Measurements from ENCODE around the gene COL7A1.

The COL7A1 gene

DNA sequence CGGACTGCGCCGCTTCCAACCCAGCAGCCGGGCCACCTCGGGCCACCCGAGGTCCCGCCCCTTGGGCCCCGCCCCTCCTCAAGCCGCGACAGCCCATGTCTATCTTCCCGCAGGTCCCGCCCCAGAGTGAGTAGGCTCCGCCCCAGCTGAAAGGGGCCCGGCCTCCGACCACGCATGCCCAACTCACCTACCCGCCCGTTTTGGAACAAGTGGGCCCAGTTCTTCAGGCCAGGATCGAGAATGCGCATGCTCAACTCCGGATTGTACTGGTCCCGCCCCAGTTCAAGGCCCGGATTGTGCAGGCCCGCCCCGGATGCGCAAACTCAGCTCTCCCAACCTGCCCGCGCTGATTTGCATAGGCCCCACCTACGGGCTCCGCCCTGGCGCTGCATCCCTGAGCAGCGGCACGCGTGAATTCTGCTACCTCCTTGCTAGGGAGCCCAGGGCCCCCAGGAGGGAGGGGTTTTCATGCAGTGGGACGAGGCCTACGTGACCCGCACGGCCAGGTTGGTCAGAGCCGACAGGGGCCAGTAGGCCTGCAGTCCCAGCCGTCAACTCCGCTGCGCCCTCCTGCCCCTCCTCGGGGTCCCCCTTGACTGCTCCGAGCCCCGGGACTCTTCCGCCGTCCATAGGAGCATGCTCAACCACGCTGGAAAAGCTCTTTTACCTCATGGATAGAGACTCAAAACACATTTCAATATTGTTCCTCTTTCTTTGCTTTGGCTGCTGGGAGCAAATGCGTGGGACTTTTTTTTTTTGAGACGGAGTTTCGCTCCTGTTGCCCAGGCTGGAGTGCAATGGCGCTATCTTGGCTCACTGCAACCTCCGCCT lies 38.1 kb downstream of the COL7A1 start, which contains the start of gene PFKFB4:
Gene PFKFB4, minus strand, starts transcription at position 8 of the 831 bp plus-strand sequence. CDS start 26 bp downstream, outside the sequence.
- H3K4me3 ChIP-seq (ENCODE audit: low read length), result peak within 1 kb of the TSS; percentile 80
- DNase-seq (ENCODE audit: low read depth), result peak; percentile 97
- TF ChIP-seq, protein P1, sequence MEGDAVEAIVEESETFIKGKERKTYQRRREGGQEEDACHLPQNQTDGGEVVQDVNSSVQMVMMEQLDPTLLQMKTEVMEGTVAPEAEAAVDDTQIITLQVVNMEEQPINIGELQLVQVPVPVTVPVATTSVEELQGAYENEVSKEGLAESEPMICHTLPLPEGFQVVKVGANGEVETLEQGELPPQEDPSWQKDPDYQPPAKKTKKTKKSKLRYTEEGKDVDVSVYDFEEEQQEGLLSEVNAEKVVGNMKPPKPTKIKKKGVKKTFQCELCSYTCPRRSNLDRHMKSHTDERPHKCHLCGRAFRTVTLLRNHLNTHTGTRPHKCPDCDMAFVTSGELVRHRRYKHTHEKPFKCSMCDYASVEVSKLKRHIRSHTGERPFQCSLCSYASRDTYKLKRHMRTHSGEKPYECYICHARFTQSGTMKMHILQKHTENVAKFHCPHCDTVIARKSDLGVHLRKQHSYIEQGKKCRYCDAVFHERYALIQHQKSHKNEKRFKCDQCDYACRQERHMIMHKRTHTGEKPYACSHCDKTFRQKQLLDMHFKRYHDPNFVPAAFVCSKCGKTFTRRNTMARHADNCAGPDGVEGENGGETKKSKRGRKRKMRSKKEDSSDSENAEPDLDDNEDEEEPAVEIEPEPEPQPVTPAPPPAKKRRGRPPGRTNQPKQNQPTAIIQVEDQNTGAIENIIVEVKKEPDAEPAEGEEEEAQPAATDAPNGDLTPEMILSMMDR (conservative IDR thresholded peaks at IDR 0.05; ENCODE audit: low read depth, low read length), result no peak

DNA sequence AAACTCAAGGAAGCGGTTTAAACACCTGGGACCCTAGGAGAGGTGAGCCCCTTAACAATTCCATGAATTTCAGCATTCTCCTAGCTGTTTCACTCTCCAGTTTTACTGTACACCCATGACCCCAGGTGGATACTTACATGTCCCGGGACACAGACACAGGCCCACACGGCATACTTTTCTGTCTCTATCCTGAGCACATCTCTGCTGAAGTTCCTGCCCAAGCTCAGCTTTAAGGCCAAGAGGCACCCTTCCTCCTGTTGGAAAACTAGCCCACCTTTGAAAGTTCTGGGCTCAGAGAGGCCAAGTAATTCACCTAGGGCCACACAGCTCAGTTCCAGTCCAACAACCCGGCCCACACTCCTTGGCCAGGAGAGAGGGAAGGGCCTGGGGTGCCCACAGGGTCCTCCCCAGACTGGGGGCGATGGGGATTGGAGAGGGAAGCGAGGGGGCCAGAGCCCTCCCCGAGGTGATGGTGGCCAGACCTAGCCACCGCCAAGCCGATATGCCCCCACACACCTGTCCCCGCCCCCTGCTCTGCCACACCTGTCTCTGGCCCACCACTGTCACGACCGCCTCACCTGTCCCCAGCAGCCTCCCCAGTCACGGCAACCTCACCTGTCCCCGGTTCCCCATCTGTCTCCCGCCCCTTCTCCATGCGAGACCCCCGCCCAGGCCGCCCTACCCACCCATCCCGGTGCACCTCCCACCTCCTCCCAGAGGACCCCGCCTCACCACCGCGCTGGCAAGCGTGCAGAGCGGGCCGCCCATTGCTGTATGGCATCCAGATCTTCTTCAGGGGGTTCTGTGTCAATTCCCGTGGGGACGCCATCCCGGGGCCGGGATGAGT lies 39.0 kb downstream of the COL7A1 start:
- H3K4me3 ChIP-seq (ENCODE audit: low read length), result peak overlapping the region; percentile 80
- TF ChIP-seq, protein P1 (conservative IDR thresholded peaks at IDR 0.05; ENCODE audit: low read depth, low read length), result no peak
- no peak for DNase-seq (ENCODE audit: low read depth)

DNA sequence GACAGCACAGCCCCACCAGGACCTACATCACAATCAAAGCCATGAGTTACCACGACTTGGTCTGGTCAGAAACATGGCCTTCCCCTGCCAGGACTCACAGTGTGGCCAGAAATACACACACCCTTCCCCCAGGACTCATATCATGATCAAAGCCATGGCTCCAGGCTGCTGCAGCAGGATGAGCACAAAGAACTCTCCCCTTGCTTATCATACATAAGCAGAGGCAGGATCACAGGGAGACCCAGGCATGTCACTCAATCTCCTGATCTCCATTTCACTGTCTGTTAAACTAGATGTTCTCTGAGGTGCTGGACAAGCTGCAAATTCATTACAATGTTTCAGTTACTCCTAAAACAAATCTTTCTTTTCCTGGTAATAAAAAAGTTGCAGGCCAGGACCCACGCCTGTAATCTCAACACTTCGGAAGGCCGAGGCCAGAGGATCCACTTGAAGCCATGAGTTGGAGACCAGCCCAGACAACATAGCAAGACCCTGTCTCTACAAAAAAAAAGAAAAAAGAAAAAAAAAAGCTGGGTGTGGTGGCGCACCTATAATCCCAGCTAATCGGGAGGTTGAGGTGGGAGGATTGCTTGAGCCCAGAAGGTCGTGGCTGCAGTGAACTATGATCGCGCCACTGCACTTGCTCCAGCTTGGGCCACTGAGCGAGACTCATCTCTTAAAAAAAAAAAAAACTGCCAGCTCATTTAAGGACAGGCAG lies 39.7 kb downstream of the COL7A1 start:
- H3K4me3 ChIP-seq (ENCODE audit: low read length), result peak overlapping the region; percentile 80
- DNase-seq (ENCODE audit: low read depth), result no peak
- TF ChIP-seq, protein P1 (conservative IDR thresholded peaks at IDR 0.05; ENCODE audit: low read depth, low read length), result no peak

DNA sequence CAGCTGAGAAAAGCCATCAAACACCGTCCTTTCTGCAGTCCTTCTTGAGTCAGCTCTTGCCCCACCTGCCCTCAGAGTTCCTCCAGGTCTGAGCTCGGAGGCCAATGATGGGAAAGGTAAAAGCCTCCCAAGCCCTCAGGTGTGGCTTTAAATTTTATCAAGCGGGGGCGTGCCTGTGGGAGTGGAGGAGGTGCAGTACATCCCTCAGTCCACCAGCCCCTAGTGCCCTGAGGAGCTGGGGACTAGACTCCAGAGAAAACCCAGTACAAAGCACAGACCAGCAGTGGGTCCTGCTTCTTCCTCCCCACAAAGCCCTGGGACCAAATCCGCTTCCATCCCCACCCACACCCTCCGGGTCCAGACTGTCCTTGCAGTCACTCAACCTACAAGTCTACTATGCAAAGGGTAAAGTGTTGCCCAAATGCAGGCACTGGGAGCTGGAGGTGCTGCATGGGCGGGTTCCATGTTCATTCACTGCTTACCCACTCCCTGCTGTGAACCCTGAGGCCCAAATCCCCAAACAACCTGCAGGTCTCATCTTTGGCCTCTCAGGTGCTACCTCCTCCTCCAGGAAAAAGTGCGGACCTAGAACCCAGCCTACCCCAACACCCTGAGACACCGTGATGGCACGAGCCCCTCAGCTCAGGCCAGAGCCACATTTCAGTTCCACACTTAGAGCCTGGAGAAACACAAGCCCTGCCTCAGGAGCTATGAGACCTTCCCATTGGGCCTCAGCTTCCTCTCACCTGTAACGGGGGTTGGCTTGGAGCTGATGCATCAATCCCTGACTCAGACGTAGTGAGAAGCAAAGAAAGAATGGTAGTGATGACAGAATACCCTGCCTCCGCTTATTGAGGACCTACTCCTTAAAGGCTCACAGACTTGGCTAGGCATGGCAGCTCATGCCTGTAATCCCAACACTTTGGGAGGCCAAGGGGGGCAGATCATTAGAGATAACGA lies 41.0 kb downstream of the COL7A1 start:
- no peak for DNase-seq (ENCODE audit: low read depth)
- TF ChIP-seq, protein P1 (conservative IDR thresholded peaks at IDR 0.05; ENCODE audit: low read depth, low read length), result no peak
- no peak overlapping the region for H3K4me3 ChIP-seq (ENCODE audit: low read length)

DNA sequence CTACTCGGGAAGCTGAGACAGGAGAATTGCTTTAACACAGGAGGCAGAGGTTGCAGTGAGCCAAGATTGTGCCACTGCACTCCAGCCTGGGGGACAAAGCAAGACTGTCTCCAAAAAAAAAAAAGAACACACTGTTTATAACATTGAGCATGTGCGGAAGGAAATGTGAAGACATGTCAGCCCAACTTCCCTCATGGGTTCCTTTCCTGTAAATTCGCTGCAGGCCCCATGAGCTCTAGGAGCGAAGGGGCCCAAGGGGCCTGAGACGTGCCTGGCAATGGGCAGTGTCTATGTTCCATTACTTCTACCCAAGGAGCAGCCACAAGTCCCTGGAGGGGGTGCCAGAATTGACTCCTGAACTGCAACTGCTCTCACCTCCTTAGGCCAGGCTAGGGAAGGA lies 41.8 kb downstream of the COL7A1 start:
- DNase-seq (ENCODE audit: low read depth), result no peak
- TF ChIP-seq, protein P1 (conservative IDR thresholded peaks at IDR 0.05; ENCODE audit: low read depth, low read length), result no peak
- H3K4me3 ChIP-seq (ENCODE audit: low read length), result no peak overlapping the region
